Eye (tissue), 1 donor: ENCODE results near the gene C22orf31.
"Not testable (repeated sequence)": the region's sequence is repeated elsewhere in the genome, so short reads cannot be mapped to it uniquely, and the experiment has no call there.

ENCODE experiments used
- DNase-seq: peaks from one replicate; pipeline ENCODE4 v3.0.0-alpha.2; 2015

Gene C22orf31

DNA sequence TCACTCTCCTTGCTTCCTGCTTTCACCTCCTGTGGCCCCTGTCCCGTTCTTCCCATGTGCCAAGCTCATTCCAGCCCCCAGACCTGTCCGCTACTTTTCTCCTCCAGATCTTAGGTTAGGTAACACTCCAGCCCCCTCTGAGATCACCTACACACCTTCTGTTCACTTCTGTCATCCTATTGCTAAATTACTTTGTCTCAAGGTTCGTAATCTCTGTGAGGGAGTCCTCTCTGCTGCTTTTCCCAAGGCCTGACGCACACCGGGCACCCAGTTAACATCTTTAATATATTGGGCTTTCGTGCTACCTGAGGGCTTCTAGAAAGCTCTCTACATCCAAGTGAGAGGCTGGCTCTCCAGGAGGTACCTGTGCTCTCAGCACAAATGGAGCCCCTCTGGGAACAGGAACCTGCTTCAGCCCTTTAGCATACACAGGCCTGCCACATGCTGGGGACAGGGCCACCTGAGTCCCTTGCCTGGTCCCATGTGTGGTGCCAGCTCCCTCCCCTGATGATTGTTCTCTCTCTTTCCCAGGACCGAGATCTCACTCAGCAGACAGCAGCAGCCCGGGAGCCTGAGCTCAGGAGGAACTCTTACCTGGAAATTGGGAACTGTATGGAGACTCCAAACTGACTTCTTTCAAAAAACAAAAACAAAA lies 8.5 kb downstream of the C22orf31 start:
- DNase-seq, result no peak

DNA sequence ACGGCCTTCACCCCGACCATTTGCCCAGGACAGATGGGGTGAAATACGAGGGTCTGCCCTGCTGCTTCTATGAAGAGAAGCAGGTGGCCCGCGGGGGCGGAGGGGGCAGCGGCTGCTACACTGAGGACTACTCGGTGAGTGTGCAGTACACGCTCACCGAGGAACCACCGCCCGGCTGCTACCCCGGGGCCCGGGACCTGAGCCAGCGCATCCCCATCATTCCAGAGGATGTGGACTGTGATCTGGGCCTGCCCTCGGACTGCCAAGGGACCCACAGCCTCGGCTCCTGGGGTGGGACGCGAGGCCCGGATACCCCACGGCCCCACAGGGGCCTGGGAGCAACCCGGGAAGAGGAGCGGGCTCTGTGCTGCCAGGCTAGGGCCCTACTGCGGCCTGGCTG lies 11.2 kb downstream of the C22orf31 start:
- no peak for DNase-seq

DNA sequence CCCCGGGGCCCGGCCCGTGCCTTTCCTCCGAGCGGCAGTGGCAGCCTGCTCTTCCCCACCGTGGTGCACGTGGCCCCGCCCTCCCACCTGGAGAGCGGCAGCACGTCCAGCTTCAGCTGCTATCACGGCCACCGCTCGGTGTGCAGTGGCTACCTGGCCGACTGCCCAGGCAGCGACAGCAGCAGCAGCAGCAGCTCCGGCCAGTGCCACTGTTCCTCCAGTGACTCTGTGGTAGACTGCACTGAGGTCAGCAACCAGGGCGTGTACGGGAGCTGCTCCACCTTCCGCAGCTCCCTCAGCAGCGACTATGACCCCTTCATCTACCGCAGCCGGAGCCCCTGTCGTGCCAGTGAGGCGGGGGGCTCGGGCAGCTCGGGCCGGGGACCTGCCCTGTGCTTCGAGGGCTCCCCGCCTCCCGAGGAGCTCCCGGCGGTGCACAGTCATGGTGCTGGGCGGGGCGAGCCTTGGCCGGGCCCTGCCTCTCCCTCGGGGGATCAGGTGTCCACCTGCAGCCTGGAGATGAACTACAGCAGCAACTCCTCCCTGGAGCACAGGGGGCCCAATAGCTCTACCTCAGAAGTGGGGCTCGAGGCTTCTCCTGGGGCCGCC lies 11.9 kb downstream of the C22orf31 start:
- no peak for DNase-seq

DNA sequence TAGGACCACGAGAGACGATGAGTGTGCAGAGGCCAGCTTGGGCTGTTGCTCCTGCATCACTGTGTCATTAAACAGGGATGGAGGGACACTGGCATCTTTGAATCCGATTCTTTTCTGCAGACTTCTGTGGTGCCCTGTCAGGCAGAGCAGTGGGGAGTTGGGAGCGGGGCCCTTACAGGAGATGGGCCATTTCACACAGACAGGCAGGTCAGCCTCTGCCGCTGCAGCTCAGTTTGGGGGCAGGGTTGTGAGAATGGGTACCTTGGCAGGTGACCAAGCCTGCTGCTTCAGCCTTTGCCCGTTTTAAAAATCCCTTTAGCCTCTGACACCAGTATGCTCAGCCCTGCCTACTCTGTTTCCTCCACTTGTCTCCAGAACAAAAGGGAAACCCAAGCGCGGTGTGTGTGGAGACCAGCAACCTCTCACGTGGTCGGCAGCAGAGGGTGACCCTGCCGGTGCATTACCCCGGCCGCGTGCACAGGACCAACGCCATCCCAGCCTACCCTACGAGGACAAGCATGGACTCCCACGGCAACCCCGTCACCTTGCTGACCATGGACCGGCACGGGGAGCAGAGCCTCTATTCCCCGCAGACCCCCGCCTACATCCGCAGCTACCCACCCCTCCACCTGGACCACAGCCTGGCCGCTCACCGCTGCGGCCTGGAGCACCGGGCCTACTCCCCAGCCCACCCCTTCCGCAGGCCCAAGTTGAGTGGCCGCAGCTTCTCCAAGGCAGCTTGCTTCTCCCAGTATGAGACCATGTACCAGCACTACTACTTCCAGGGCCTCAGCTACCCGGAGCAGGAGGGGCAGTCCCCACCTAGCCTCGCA lies 12.6 kb downstream of the C22orf31 start:
- DNase-seq, result no peak

DNA sequence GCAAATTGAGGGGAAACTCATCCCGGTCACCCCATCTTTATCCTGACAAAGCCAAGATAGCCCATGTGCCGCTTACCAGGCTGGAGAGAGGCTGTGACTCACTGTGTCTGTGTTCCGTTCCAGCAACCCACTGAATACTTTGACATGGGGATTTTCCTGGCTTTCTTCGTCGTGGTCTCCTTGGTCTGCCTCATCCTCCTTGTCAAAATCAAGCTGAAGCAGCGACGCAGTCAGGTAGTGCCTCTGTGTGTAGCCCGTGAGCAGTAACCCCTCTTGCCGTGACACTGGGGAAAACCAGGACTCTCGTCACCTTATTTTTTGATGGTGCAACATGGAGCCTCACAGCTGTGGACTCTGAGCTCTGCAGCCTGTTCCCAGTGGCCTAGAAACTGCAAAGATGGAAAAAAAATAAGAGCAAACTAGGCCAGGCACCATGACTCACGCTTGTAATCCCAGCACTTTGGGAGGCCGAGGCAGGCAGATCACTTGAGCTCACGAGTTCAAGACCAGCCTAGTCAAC lies 16.9 kb downstream of the C22orf31 start:
- DNase-seq, result no peak

DNA sequence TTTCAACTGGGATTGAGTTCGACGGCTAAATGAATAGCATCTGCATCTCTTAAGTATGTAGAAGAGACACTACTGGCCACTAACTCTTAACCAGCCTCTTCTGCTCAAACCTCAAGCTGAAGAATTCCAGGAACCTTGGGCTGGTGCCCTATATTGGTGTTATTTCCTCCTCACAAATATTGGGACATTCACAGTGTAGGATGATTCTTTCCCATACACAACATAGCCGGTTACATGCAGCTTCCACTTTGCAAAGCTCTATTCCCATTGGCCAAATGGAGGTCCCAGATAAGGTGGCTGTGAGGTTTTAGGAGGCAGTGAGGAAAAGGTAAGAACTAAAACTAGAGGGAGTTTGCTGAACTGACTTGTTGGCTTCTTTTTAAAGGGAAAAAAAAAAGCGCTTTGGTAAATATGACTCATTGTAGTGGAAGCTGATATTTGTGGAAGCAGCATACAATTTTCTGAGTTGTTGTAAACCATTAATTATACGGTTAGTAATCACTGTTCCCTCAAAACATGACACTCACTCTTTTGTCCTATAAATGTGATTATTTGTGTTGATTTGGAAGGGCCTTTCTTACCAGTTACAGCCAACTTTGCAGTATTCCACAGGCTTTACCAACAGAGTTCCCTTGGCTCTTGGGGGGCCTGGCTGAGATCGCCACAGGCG lies 17.6 kb downstream of the C22orf31 start:
- DNase-seq, result no peak

DNA sequence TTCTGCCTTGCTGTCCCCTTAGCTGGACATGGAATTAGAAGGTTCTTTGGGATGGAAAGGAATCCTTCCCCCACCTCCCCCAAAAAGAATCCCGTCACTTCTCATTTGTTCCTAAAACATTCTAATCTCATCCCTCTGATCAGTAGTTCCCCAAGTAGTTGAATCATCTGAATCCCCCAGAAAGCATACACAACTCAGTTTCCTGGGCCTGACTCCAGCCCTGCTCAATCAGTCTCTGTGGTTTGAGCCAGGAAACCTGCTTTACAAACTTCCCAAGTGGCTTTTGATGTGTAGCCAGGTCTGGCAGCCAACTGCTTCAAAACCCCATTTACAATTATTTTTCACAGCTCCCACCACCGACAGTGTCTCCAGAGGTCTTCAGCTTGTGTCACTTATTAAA lies 20.2 kb downstream of the C22orf31 start:
- no peak for DNase-seq

DNA sequence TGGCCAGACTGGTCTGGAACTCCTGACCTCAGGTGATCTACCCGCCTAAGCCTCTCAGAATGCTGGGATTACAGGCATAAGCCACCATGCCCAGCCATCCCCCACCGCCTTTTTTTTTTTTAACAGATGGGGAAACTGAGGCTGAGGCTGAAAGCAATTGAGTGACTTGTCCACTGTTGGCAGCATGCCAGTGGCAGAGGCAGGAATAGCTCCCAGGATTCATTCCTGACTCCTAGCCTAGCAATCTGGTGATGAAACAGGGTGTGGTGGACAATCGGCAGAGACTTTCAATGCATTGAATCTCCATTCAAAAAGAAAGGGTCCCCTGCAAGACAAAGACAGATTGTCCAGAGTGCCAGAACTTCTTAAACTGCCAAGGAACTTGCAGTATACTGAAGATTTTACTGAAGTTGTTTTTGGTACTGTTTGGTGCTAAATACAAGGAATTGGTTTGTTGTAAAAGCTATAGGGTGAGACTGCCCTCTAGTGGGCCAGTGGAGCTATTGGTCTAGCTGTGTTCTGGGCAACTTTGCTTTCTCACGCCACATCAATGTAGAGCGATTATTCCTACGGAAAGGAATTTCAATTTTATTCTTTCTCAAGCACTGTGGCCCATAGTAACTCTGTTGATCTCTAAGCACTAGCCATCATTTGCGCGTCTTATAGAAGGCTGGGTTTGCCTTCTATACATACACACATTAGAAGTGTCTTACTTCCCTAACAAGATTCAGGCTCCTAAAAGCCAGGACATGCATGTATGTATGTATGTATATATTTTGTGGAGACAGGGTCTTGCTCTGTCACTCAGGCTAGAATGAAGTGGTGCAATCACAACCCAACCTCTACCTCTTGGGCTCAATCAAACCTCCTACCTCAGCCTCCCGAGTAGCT lies 21.0 kb downstream of the C22orf31 start:
- DNase-seq, result peak; percentile 93

DNA sequence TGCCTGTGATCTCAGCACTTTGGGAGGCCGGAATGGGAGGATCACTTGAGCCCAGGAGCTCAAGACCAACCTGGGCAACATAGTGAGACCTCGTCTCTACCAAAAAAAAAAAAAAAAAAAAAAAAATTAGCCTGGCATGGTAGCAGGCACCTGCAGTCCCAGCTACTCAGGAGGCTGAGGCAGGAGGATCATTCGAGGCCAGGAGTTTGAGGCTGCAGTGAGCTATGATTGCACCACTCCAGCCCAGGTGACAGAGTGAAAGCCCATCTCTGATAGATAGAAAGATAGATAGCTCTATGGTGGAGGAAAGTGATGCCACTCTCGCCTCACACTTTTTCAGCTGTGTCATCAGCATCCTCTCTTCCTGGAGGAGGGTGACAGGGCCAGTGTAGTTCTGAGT lies 21.9 kb downstream of the C22orf31 start:
- not testable (repeated sequence) for DNase-seq

DNA sequence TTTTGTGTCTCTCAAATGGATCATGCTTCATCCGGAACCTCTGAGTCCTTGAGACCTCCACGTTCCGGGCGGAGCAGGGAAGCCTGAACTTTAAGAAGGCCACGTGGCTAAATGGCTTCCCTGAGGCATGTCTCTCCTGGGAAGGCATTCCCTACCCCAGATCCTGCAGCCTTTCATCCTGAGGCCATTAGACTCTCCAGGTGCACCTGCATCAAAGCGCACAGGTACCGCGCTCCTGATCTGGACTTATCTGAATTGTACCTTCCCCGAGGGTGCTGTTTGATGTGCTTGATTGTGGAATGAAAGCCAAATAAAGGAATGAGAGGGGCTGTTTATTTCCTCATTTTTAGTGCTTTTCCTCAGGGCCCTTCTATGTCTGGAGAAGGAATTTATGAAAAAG lies 22.5 kb downstream of the C22orf31 start:
- DNase-seq, result no peak

DNA sequence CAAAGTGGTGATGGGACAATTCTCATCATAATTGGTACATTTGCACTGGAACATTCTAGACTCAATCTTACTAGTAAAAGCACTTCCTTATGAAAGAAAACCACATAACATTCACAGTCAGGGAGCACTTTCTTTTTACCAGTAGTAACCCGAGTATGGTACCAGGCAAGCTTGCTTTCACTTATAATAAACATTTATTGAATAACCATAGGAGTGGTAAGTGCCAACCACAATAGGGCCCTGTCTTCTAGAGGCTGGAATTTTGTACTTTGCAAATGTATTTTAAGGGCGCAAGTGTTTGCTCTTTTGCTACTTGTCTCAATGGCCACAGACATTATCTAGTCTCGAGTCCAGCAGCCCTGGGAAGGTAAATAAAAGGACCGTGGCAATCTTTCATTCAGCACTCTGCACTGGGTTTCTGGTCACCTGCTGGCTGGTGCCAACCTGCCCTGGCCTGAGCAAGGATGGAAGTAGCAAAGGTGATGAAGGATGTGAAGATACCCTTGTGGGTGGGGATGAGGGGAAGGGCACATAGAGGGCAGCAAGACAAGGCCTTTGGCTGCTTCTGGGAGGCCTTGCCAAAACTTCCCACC lies 24.2 kb downstream of the C22orf31 start:
- DNase-seq, result no peak

DNA sequence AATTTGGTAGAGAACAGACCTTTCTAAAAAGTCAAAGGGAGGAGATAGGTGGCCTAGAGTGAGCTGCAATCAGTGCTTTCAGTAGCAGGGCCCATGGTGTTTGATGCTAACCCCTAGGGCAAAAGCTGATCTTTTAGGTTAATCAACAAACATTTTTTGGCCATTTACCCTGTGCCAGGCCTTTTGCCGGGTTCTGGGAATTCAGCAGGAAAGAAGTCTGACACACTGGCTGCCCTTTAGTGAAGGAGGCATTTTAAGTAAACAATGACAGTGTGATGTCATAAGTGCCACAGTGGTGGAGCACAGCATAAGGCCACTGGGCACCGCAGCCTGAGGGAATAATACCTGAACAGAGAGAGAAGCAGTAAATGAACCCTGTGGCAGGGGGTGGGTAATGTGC lies 29.0 kb downstream of the C22orf31 start:
- DNase-seq, result no peak

DNA sequence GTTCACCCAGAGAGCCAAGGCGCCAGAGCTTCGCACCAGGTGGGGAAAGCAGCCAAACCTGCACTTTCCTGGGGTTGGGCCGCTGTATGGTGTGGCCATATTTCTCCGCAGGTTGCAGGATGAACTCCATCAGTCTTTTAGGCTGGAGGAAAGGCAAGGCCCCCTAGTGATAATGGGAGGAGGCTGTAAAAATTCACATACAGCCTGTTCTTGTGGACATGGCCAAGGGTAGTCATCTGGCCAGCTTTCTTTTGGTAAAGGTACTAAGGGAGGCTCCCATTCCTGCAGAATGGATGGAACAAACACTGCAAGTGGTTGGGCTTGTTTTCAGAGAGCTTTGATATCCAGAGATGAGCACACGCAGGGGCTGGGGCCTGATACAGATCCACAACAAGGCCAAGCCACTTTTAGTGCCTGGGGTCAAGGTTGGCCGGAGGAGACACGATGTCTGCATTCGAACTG lies 29.6 kb downstream of the C22orf31 start:
- DNase-seq, result no peak

DNA sequence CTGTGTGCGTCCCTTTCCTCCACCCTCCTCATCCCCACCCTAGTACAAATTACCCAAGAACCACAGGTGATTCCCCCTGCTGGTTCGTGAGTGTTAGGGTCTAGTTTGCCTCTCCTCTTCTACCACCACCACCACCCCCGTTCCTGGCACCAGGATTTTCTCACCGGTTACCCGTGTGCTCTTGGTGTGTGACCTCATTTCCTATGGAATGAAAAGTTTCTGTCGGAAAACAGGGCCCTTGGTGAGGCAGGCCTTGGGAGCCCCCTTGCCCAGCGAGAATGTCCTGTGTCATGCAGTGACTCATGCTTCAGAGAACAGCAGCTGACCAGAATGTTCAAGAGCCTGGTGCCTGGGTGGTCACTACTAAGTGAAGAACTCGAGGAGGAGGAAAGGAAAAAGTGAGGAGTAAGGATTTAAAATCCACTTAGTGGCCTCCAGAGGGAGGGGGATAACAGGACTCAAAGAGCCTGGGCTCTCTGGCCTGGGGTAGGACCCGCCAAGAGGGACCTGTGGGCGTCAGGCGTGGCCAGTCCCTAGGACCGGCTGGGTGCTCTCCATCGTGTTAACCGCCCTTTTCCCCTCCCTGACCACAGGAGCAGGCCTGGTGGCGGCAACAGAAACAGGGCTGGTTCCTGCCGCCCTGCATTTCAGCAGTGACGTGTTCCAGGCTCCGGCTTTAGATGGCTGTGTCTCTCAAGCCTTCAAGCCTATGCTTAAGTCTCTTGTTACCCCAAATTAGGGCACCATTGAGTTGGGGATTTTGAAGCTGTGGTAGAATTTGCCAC lies 30.2 kb downstream of the C22orf31 start:
- DNase-seq, result peak; percentile 86

DNA sequence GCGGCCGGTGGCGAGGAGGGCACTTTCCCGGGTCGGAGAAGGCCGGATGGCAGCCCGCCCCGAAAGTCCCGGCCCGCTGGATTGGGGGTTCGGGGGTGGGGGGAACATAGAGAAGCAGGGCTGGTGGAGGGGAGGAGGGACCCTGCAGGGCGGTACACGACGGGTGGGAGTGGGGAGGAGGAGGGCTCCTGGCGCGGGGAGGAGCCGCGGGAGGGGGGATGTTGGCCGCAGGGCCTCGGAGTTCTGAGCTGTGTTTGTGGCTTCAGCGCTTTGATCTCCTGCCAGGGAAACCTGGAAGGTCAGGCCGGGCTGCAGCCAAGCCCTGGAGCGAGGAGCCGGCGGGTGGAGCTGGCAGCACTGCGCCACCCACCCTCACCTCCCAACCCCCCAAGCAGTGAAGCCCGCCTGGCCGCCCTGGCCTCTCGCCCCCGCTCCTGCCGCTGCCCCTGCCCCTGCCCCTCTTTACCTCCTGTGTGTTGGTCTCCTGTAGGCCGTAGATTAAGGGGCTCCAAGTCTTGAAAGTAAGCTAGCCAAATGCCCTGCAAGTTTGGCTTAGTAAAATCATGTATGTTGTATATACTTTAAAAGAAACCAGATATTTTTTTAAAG lies 30.9 kb downstream of the C22orf31 start:
- DNase-seq, result peak; percentile 88

DNA sequence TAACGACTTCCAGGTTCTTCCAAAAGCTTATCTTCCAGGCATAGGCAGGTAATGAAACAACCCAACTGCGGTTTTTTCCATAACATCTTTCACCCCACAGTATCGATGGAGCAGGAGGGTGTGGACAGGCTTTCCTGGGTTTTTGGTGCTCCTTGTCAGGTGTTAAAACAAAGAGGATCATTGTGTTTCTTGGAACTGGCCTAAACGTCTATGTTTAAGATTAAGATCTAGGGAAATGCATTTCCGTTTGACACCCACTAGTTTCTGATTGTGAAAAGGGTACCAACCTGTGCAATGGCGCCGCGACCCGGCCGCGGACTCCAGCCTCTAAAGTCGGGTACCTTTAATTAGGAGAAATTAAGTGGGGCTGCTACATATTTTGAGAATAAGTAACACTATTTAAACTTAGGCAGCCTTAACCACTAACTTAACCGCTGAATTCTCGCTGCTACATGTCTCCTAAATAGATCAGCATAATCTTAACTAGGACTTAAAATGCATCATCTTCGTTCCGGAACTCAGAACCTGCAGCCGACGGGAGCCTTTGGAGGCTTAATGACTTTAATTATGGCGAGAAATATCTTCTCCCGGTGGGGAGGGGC lies 31.5 kb downstream of the C22orf31 start:
- peak; percentile 66 for DNase-seq

DNA sequence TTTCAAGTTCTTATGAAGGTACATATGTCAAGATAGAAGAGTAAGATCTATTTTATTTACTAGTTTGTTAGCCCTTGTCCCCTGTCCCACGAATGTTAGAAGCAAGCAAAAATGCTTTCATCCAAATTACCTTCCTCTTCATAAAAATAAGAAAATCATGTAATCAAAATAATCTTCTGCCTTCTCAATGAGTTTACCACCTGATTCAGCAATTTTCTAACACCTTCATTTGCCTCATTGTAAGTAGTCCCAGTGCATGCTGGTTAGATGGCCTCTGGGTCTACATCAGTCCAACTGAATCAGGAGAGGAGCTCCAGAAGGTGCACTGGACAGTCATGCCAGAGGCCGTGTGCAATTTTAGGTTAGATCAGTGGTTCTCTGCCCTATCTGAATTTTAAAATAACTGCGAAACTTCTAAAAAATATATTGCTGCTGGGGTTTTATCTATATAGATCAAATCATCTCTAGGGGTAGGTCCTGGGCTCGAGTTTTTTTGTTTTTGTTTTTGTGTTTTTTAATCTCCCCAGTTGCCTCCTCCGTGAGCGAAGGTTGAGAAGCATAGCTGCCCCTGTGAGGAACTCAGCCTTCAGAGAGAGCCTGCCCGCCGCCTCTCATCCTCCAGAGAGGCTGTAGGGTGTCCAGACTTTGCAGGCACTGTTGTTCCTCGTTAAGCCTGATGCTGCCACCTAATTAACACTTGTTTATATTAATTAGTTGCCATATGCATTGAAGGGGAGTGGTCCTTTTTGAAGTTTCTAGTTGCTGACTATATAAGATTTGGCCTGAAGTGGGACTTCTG lies 32.2 kb downstream of the C22orf31 start:
- DNase-seq, result no peak

DNA sequence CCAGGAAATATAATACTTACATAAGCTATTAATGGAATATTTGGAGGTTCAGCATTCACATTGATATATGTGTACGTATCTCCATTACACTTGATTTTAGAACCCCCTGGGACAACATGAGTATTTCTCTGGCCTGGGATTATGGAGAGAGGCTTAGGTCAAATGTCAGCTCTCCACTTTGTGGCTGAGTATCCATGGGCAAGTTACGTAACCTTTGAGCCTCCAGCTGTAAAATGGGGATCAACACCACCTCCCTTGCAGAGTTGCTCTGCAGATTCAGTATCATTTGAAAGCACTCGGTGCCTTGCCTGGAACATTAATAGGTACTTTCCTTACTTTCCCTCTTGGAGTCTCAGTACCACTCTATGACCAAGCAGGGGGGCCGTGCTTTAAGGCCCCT lies 33.2 kb downstream of the C22orf31 start:
- DNase-seq, result no peak

DNA sequence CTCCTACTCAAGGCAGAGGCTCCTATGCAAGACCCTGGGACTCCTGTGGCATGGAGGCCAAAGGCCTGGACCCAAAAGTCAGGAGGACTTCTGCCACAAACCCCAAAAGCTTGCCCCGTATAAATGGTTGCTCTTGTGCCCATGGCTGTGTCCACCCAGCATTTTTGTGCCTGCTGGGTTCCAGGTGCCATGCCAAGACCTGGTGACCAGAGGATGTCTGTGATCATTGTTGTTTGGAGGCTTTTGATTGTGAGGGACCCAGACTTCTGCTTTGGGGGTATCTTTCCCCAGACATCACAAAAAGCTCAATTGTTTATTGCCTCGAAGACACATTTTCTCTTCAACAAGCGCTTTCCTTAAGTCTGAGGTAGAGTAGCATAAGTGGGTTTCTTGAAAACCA lies 35.1 kb downstream of the C22orf31 start:
- DNase-seq, result no peak
